ENCODE results near the gene MCCC2.
A peak's percentile ranks its signal among the peaks of the same experiment; 100 is the strongest.
"Not testable (repeated sequence)": the region's sequence is repeated elsewhere in the genome, so short reads cannot be mapped to it uniquely, and the experiment has no call there.

Gene MCCC2
- 23.0 to 73.5 (median 36.5) reads per million in 18 experiments for total RNA-seq

- peak; percentile 98 for DNase-seq
Observed at GRCh38 chr5:71586941-71587765, at the start of gene MCCC2. Gene MCCC2, plus strand, starts transcription at chr5:71587340. Its CDS starts 86 bp downstream, at chr5:71587426.

DNA sequence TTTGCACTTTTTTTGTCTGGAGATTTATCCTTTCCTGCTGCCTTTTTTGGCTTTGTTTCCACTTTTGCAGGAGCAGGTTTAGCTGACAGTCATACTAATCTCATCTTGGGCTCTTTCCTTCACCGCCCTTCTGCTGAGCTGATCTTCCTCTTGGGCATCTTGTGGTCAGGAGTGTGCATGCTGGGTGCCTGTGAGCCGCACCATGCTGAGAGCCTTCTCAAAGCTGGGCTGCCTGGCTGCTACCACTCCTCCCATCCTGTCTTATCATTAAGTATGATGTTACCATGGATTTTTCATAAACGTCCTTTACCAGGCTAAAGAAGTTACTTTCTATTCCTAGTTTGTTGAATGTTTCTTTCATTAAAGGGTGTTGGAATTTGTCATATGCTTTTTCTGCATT is 49.5 kb upstream of the MCCC2 start:
- no peak for DNase-seq

GRCh38 chr5:71550885-71551284 is 36.3 kb upstream of the MCCC2 start:
- not testable (repeated sequence) for DNase-seq

- DNase-seq = not testable (repeated sequence)
Observed at GRCh38 chr5:71551582-71551981, 35.6 kb upstream of the MCCC2 start.

GRCh38 chr5:71552026-71552749 is 35.0 kb upstream of the MCCC2 start:
- DNase-seq = not testable (repeated sequence)

DNA sequence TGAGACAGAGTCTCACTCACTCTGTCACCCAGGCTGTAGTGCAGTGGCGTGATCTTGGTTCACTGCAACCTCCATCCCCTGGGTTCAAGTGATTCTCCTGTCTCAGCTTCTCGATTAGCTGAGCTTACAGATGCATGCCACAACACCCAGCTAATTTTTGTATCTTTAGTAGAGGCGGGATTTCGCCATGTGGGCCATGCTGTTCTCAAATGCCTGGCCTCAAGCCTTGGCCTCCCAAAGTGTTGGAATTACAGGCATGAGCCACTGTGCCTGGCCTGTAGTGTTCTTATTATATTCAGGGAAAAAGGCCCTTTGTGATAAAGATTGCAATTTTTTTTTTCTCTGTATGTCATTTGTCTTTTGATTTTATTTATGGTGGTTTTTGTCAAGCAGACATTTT is 24.0 kb upstream of the MCCC2 start:
- DNase-seq = no peak

- DNase-seq = no peak
Observed at GRCh38 chr5:71564895-71565294, 22.2 kb upstream of the MCCC2 start.

DNA sequence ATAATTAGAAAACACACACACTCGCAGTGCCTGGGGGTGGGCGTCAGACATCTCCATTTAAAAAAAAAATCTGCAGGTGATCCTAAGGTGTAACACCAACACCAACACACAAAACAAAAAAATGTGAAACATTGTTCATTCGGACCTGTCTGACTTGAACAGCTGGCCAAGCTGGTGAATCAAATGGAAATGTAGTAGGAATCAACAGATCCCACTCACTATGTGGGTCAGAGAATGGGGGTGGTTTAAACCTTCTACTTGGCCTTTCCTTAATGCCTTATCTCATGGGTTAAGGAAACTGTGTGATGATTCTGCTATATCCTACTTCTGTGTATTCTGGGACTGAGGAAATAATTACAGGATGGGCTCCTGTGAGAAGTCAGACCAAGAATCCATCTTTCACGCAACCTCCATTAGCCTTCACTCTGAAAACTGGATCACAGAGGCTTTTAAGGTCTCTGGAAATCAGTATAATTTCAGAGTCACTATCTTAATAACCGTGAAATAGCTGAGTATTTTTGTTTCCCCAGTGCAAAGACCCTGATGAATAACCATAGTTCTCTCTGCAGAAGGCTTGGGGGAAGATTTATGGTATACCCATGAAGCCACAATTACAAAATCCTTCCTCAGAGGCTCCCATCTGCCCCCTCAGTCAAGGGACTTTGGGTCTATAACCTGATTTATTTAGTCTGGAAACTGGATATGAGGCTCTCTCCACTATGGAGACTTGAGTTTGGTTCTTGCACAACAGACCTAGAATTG is 17.2 kb upstream of the MCCC2 start:
- no peak for DNase-seq

GRCh38 chr5:71571811-71572210 is 15.3 kb upstream of the MCCC2 start:
- not testable (repeated sequence) for DNase-seq

GRCh38 chr5:71573591-71573990 is 13.5 kb upstream of the MCCC2 start:
- DNase-seq = no peak

DNA sequence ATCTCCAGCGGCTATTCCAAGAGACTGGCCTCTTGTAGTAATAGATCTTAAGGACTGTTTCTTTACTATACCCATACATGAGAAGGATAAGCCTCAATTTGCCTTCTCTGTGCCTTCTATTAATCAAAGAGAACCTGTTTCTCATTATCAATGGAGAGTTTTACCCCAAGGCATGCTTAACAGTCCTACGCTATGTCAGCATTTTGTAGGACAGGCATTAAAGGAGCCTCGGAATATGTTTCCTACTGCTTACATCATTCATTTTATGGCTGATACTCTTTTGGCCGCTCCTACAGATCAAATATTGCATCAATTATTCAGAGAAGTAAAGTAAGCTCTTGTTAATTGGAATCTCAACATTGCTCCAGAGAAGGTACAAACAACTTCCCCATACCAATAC is 11.6 kb upstream of the MCCC2 start:
- not testable (repeated sequence) for DNase-seq

DNA sequence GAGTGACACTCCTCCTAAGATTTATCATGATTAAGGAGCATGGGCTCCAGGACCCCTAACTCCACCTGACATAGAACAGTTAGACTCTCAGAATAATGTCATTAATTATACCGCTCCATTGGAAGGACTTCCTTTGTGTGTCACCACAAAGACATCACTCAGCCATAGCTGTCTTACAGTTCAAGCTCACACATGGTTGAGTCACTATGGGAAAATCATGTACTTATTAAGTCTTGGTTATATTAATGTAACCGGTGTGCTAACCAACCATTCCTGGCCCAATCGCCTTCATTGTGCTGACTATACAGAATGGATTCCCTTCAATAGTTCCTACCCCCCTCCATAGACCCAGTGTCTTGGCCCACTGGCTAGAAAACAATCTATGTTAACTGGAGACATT is 10.9 kb upstream of the MCCC2 start:
- no peak for DNase-seq

DNA sequence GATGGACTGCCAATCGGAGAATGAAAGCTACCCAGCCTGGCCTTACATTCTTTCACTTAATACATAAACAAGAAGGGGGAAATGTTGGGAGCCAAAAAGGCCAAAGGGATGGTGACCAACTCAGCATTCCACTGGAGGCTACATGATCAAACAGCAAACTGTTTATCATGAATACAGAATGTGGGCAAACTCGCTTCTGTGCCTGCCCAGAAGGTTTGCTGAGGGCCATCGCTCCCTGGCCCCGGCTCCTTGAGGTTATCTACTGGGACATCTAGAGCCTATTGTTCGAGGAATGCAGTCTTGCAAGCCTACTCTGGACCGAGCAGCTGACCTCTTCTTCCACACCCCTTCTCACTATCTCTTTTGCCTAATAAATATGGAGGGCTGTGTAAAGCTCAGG is 9.3 kb upstream of the MCCC2 start:
- not testable (repeated sequence) for DNase-seq

DNA sequence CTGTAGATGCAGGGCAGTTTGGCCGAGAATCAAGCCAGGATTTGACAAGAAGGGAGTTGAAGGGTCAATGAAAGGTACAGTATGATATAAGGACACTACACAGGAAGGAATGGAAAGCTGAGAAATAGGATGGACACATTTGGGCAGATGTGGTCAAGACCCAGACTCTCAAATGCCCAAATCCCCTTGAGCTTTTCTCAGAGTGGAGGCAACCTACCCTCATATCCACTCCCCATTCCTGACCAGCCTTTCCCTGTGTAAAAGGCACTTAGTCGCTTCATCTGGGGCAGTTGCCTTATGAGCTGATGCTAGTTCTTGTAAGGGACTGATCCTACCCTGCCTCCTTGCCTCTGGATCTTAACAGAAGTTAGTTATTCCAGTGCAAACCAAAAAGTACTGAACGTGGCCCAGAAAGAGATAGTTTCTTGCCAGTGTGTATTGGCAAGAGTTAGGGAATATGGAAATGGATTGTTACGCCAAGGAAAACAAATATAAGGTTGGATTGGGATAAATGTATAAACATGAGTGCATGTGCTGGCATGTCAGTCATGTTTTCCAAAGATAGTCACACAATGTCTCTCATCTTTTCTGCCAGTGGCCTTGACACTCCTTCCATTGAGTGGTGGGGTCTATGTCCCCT is 4.1 kb upstream of the MCCC2 start:
- DNase-seq = no peak

GRCh38 chr5:71586052-71586940 is 844 bp upstream of the MCCC2 start:
- peak; percentile 14 to 29 for DNase-seq

GRCh38 chr5:71587766-71588532 is 809 bp downstream of the MCCC2 start:
- DNase-seq = no peak

GRCh38 chr5:71588533-71588885 is 1.4 kb downstream of the MCCC2 start:
- DNase-seq = no peak

DNA sequence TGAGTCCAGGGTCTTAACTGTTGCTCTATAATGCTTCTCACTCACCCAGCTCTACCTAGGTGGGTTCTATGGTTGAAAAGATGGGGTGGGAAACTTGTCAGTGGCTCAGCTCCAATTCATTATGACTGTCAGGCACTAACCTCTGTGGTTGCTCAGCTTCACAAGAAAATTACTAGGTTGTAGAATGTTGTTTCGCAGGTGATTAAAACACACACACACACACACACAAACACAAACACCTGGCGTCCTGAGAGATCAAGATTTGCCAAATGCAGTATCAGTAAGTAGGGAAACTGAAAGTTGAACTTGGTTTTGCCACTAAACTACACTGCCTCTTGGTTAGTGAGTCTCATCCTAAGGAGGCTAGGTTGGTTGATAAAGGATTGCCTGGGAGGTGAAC is 2.8 kb downstream of the MCCC2 start:
- DNase-seq = no peak

- DNase-seq = no peak
Observed at GRCh38 chr5:71591100-71591499, 4.0 kb downstream of the MCCC2 start.

DNA sequence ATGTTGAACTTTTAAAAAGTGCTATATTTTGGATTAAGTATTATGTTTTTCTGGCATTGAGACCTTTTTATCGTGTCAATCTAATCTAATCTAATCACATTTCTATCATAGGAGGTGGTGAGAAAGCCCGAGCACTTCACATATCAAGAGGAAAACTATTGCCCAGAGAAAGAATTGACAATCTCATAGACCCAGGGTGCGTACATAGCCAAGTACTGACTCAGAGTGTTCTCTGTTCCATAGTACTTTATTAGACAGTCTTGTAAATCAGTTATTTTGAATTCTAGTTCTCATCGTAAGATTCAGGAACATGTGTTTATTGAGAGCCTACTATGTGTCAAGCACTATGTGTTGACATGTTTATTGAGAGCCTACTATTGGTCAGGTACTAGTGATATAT is 9.0 kb downstream of the MCCC2 start:
- DNase-seq = no peak

GRCh38 chr5:71597001-71597400 is 9.9 kb downstream of the MCCC2 start:
- no peak for DNase-seq
